ENCODE results near the gene TP53BP1. TPM values are rescaled to one million over a fixed set of nuclear protein-coding genes. Genes with fewer than 3 reads are reported as not detected.

Gene TP53BP1
- total RNA-seq, 1 donor from 2014 or later = 87.2 TPM

DNA sequence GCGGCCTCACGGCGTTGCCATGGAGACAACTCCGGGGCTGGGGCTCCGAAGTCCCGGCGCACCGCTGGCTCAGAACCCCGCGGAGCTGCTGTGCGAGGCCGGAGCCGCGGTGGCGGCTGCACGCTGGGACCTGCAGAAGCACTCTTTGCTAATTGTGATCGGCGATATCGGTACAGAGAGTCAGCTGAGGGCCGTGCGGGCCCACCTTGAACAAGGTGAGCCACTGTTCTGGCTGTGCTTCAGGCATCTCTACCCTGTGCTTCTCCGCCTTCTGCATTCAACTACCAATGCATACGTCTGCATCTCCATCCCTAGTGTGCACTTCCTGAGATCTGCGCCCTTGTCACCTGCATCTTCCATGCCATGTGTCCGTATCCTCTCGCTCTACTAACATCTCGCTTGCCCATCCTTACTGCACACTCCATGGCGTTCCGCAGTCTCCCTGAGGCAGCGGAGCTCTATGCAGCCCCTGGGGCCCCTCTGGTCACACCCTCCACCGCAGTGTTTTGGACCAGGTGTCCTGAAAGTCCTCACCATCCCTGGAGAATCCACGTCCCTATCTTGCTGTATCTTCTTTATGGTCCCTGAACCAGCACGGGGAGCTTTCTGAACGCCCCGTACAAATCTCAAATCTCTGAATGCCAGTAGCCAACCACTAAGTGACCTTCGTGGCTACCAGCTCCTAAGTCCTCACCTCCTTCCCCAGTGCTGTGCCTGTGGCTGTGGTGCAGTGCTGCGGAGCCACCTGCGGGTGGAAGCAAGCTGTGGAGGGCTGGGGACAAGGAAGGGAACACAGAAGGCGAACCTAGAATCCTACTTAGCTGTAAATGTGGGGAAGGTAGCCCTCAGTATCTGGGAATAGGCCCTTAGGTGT is 18.3 kb upstream of the TP53BP1 start:
- no peaks in the 10 kb centered on the region for H3K9me3 ChIP-seq (ENCODE audit: control insufficient read depth in 3 of 3, low read length in 3 of 3)
- H3K27me3 ChIP-seq (ENCODE audit: control insufficient read depth in 3 of 3, insufficient read depth in 3 of 3, low read length in 3 of 3) = peaks cover 0 to 2% (median 0%) of the 10 kb centered on the region in 3 donors
- H3K27ac ChIP-seq (ENCODE audit: low read depth, low read length) = peak overlapping the region; percentile 97
- H3K4me1 ChIP-seq (ENCODE audit: control insufficient read depth in 3 of 3, insufficient read depth in 3 of 3, low read length in 3 of 3) = peaks cover 43 to 57% (median 44%) of the 10 kb centered on the region in 3 donors
- peak overlapping the region; percentile 8 to 92 (median 73) for H3K9ac ChIP-seq (ENCODE audit: low read depth in 1 of 3, low read length in 3 of 3)
- peak overlapping the region; percentile 71 to 93 (median 86) for H3K4me3 ChIP-seq (ENCODE audit: low read length in 3 of 3)
- H3K36me3 ChIP-seq (ENCODE audit: control insufficient read depth in 3 of 3, insufficient read depth in 3 of 3, low read length in 3 of 3) = no peaks in the 10 kb centered on the region

DNA sequence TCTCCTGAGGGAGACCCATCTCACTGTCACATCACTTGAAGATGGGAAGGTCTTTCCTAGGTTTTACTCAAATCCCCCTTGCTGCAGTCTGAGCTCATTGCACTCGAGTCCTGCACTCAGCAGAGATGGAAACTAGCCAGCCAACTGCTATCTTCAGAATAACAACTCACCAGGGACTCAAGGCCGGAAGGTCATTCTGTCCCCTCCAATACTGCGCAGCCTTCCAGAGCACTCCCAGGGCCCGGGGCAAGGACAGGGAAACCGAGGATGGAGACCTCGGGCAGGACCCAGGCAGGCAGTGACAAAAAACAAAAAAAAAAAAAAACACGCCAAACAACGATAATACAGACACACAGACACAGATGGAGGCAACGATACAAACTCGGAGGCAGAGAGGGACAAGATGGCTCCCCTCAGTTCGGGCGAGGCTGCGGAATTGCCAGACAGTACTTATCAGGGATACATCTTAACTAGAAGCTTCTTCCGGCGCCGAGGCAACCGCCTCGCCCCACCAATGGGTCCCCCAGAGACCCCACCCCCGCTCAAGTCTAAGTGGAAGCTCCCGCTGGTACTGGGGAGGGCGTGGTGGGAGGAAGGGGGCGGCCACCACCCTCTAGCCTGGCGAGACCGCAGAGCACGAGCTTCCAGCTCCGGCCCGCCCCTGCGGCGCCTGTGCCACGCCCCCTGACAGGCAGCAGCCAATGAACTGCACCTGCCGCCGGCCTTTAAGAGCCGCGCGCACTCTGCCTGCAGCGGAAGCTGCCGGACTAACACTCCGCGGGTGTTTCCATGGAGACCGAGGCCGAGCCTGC is 17.4 kb upstream of the TP53BP1 start:
- Histone ChIP-seq H3K4me1 (ENCODE audit: control insufficient read depth in 3 of 3, insufficient read depth in 3 of 3, low read length in 3 of 3) (peaks cover 36 to 56% (median 40%) of the 10 kb centered on the region in 3 donors), H3K9ac (ENCODE audit: low read depth in 1 of 3, low read length in 3 of 3) (peak overlapping the region; percentile 78 to 92 (median 88)), H3K27ac (ENCODE audit: low read depth, low read length) (peak overlapping the region; percentile 97), H3K27me3 (ENCODE audit: control insufficient read depth in 3 of 3, insufficient read depth in 3 of 3, low read length in 3 of 3) (no peaks in the 10 kb centered on the region), H3K36me3 (ENCODE audit: control insufficient read depth in 3 of 3, insufficient read depth in 3 of 3, low read length in 3 of 3) (no peaks in the 10 kb centered on the region), H3K4me3 (ENCODE audit: low read length in 3 of 3) (peak overlapping the region; percentile 71 to 93 (median 86)), H3K9me3 (ENCODE audit: control insufficient read depth in 3 of 3, low read length in 3 of 3) (no peaks in the 10 kb centered on the region)

DNA sequence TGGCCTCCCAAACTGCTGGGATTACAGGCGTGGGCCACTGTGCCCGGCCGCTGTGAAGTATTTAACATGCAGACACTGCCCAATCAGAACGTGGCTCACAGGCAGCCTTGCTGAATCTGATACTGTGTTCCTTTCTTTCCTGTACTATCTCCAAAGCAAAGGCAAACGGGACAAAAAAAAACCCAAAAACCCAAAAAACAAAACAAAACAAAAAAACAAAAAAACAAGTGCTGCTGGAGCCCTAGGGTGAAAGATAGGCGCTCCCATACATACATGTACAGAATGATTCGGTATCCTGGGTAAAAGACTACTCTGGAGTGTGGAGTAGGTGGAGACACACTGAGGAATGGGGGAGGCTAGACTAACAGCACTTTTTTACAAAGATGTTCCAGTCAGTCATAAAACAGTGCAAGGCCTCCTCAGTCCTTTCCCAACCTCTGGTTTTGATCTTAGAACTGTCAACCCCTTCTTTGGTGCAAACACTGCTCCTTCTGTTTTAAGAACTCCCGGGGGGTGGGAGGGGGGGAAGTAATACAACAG is 16.8 kb upstream of the TP53BP1 start:
- peak overlapping the region; percentile 40 to 92 (median 88) for H3K9ac ChIP-seq (ENCODE audit: low read depth in 1 of 3, low read length in 3 of 3)
- peak overlapping the region; percentile 71 to 93 (median 86) for H3K4me3 ChIP-seq (ENCODE audit: low read length in 3 of 3)
- peak overlapping the region; percentile 97 for H3K27ac ChIP-seq (ENCODE audit: low read depth, low read length)
- H3K27me3 ChIP-seq (ENCODE audit: control insufficient read depth in 3 of 3, insufficient read depth in 3 of 3, low read length in 3 of 3) = no peaks in the 10 kb centered on the region
- no peaks in the 10 kb centered on the region for H3K9me3 ChIP-seq (ENCODE audit: control insufficient read depth in 3 of 3, low read length in 3 of 3)
- H3K4me1 ChIP-seq (ENCODE audit: control insufficient read depth in 3 of 3, insufficient read depth in 3 of 3, low read length in 3 of 3) = peaks cover 36 to 52% (median 40%) of the 10 kb centered on the region in 3 donors
- no peaks in the 10 kb centered on the region for H3K36me3 ChIP-seq (ENCODE audit: control insufficient read depth in 3 of 3, insufficient read depth in 3 of 3, low read length in 3 of 3)

DNA sequence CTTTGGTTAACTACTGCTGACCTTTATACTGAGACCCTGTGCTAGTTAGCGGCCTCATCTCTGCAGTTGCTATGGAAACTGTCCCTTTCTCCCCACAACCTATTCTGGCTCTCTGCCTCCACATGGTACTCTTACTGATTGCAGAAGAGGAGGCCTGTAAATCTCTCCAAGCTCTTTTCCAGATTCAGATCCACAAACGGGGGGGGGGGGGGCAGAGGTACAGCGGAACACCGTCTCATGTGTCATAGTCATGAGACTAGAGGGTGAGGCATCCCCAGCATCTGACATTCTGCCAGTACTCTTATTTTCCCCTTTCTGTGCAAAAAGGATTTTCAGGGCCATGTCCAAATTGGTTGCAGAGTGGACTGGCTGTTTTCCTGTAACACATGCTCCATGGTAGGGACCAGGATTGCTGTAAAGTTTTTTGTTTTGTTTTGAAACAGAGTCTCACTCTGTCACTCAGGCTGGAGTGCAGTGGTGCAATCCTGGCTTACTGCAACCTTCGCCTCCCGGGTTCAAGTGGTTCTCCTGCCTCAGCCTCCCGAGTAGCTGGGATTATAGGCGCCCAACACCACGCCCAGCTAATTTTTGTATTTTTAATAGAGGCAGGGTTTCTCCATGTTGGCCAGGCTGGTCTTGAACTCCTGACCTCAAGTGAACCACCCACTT is 16.2 kb upstream of the TP53BP1 start:
- H3K4me3 ChIP-seq (ENCODE audit: low read length in 3 of 3) = peak overlapping the region; percentile 71 to 93 (median 86)
- no peaks in the 10 kb centered on the region for H3K36me3 ChIP-seq (ENCODE audit: control insufficient read depth in 3 of 3, insufficient read depth in 3 of 3, low read length in 3 of 3)
- H3K9ac ChIP-seq (ENCODE audit: low read depth in 1 of 3, low read length in 3 of 3) = peak overlapping the region; percentile 40 to 92 (median 68)
- no peaks in the 10 kb centered on the region for H3K27me3 ChIP-seq (ENCODE audit: control insufficient read depth in 3 of 3, insufficient read depth in 3 of 3, low read length in 3 of 3)
- H3K9me3 ChIP-seq (ENCODE audit: control insufficient read depth in 3 of 3, low read length in 3 of 3) = no peaks in the 10 kb centered on the region
- peak overlapping the region; percentile 97 for H3K27ac ChIP-seq (ENCODE audit: low read depth, low read length)
- H3K4me1 ChIP-seq (ENCODE audit: control insufficient read depth in 3 of 3, insufficient read depth in 3 of 3, low read length in 3 of 3) = peaks cover 33 to 47% (median 35%) of the 10 kb centered on the region in 3 donors

GRCh38 chr15:43508421-43508820 is 15.5 kb upstream of the TP53BP1 start:
- H3K9me3 ChIP-seq (ENCODE audit: control insufficient read depth in 3 of 3, low read length in 3 of 3) = no peaks in the 10 kb centered on the region
- H3K4me1 ChIP-seq (ENCODE audit: control insufficient read depth in 3 of 3, insufficient read depth in 3 of 3, low read length in 3 of 3) = peaks cover 26 to 45% (median 28%) of the 10 kb centered on the region in 3 donors
- no peaks in the 10 kb centered on the region for H3K36me3 ChIP-seq (ENCODE audit: control insufficient read depth in 3 of 3, insufficient read depth in 3 of 3, low read length in 3 of 3)
- H3K4me3 ChIP-seq (ENCODE audit: low read length in 3 of 3) = no peak overlapping the region
- peak overlapping the region in 2 of 3 donors; percentile 40 to 92 for H3K9ac ChIP-seq (ENCODE audit: low read depth in 1 of 3, low read length in 3 of 3)
- H3K27me3 ChIP-seq (ENCODE audit: control insufficient read depth in 3 of 3, insufficient read depth in 3 of 3, low read length in 3 of 3) = no peaks in the 10 kb centered on the region
- peak overlapping the region; percentile 97 for H3K27ac ChIP-seq (ENCODE audit: low read depth, low read length)

GRCh38 chr15:43505738-43506137 is 12.8 kb upstream of the TP53BP1 start:
- no peaks in the 10 kb centered on the region for H3K36me3 ChIP-seq (ENCODE audit: control insufficient read depth in 3 of 3, insufficient read depth in 3 of 3, low read length in 3 of 3)
- no peak overlapping the region for H3K27ac ChIP-seq (ENCODE audit: low read depth, low read length)
- H3K4me3 ChIP-seq (ENCODE audit: low read length in 3 of 3) = no peak overlapping the region
- H3K9me3 ChIP-seq (ENCODE audit: control insufficient read depth in 3 of 3, low read length in 3 of 3) = no peaks in the 10 kb centered on the region
- no peaks in the 10 kb centered on the region for H3K27me3 ChIP-seq (ENCODE audit: control insufficient read depth in 3 of 3, insufficient read depth in 3 of 3, low read length in 3 of 3)
- peak overlapping the region in 1 of 3 donors; percentile 22 for H3K9ac ChIP-seq (ENCODE audit: low read depth in 1 of 3, low read length in 3 of 3)
- H3K4me1 ChIP-seq (ENCODE audit: control insufficient read depth in 3 of 3, insufficient read depth in 3 of 3, low read length in 3 of 3) = peaks cover 15 to 32% (median 16%) of the 10 kb centered on the region in 3 donors

- Histone ChIP-seq H3K27ac (ENCODE audit: low read depth, low read length) (no peak overlapping the region), H3K4me3 (ENCODE audit: low read length in 3 of 3) (no peak overlapping the region), H3K9me3 (ENCODE audit: control insufficient read depth in 3 of 3, low read length in 3 of 3) (no peaks in the 10 kb centered on the region), H3K27me3 (ENCODE audit: control insufficient read depth in 3 of 3, insufficient read depth in 3 of 3, low read length in 3 of 3) (no peaks in the 10 kb centered on the region), H3K4me1 (ENCODE audit: control insufficient read depth in 3 of 3, insufficient read depth in 3 of 3, low read length in 3 of 3) (no peaks in the 10 kb centered on the region), H3K9ac (ENCODE audit: low read depth in 1 of 3, low read length in 3 of 3) (no peak overlapping the region), H3K36me3 (ENCODE audit: control insufficient read depth in 3 of 3, insufficient read depth in 3 of 3, low read length in 3 of 3) (no peaks in the 10 kb centered on the region)
Observed at GRCh38 chr15:43499635-43500034, 6.7 kb upstream of the TP53BP1 start.

DNA sequence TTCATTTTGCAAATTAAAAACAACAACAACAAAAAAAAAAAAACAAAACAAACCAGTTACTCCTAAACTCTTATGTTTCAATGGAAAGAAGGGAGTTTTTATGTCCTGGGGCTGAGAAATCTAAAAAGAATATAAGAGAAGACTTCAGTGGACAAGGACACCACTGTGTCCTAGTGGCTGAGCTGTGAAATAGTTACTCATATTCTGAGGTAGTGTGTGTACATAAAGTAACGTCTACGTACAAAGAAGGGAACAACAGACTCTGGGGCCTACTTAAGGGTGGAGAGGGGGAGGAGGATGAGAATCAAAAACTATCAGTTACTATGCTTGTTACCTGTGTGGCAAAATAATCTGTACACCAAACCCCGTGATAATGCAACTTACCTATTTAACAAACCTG is 6.0 kb upstream of the TP53BP1 start:
- peaks cover 0 to 2% (median 0%) of the 10 kb centered on the region in 3 donors for H3K4me1 ChIP-seq (ENCODE audit: control insufficient read depth in 3 of 3, insufficient read depth in 3 of 3, low read length in 3 of 3)
- no peak overlapping the region for H3K9ac ChIP-seq (ENCODE audit: low read depth in 1 of 3, low read length in 3 of 3)
- H3K36me3 ChIP-seq (ENCODE audit: control insufficient read depth in 3 of 3, insufficient read depth in 3 of 3, low read length in 3 of 3) = no peaks in the 10 kb centered on the region
- H3K9me3 ChIP-seq (ENCODE audit: control insufficient read depth in 3 of 3, low read length in 3 of 3) = no peaks in the 10 kb centered on the region
- no peaks in the 10 kb centered on the region for H3K27me3 ChIP-seq (ENCODE audit: control insufficient read depth in 3 of 3, insufficient read depth in 3 of 3, low read length in 3 of 3)
- H3K27ac ChIP-seq (ENCODE audit: low read depth, low read length) = no peak overlapping the region
- H3K4me3 ChIP-seq (ENCODE audit: low read length in 3 of 3) = no peak overlapping the region

- Histone ChIP-seq H3K9ac (ENCODE audit: low read depth in 1 of 3, low read length in 3 of 3) (peak overlapping the region; percentile 63 to 84 (median 80)), H3K36me3 (ENCODE audit: control insufficient read depth in 3 of 3, insufficient read depth in 3 of 3, low read length in 3 of 3) (peaks cover 3 to 21% (median 4%) of the 10 kb centered on the region in 3 donors), H3K4me3 (ENCODE audit: low read length in 3 of 3) (peak overlapping the region; percentile 95 to 97 (median 96)), H3K27ac (ENCODE audit: low read depth, low read length) (peak overlapping the region; percentile 61), H3K27me3 (ENCODE audit: control insufficient read depth in 3 of 3, insufficient read depth in 3 of 3, low read length in 3 of 3) (no peaks in the 10 kb centered on the region), H3K9me3 (ENCODE audit: control insufficient read depth in 3 of 3, low read length in 3 of 3) (no peaks in the 10 kb centered on the region), H3K4me1 (ENCODE audit: control insufficient read depth in 3 of 3, insufficient read depth in 3 of 3, low read length in 3 of 3) (peaks cover 8 to 19% (median 12%) of the 10 kb centered on the region in 3 donors)
Observed at GRCh38 chr15:43493703-43494472, 932 bp upstream of the TP53BP1 start.
